Thyroid gland (tissue), 4 donors: ENCODE results near the gene MTUS2. TPM values are rescaled to one million over a fixed set of nuclear protein-coding genes. Genes with fewer than 3 reads are reported as not detected.

Experiments
- DNase-seq, 2 donors: peaks; one replicate each; pipeline ENCODE4 v3.0.0-alpha.2; 2019
- H3K27ac ChIP-seq, 3 donors: fragments of 200-600 bp; sonication (generic); 1 replicate in 2 of 3; 2 replicates in 1 of 3; pipeline ENCODE4 v1.5.1; 2016 to 2019; ENCODE audit warnings: mild to moderate bottlenecking in 1 of 3, moderate library complexity in 1 of 3
- H3K27me3 ChIP-seq: fragments of 200-600 bp; sonication (generic); one replicate; pipeline ENCODE4 v1.5.1; 2019
- H3K36me3 ChIP-seq, 2 donors: fragments of 200-600 bp; sonication (generic); one replicate each; pipeline ENCODE4 v1.5.1; 2016 to 2019
- H3K4me1 ChIP-seq, 2 donors: fragments of 200-600 bp; sonication (generic); one replicate each; pipeline ENCODE4 v1.5.1; 2017 to 2019
- H3K4me3 ChIP-seq, 3 donors: fragments of 200-600 bp; sonication (generic); replicated peaks in 1 of 3; 1 replicate in 2 of 3; 2 replicates in 1 of 3; pipeline ENCODE4 v1.5.1; 2016; ENCODE audit warnings: mild to moderate bottlenecking in 1 of 3
- H3K9me3 ChIP-seq: fragments of 200-600 bp; sonication (generic); one replicate; pipeline ENCODE4 v1.5.1; 2017
- CTCF ChIP-seq, 6 experiments: fragments of 200-600 bp in 3 of 6; fragments of 450-650 bp in 3 of 6; sonication (generic) in 3 of 6; IDR thresholded peaks; one replicate each; pipeline ENCODE4 v1.5.1; 2016 to 2019; ENCODE audit warnings: antibody characterized with exemption in 6 of 6, mild to moderate bottlenecking in 2 of 6, inconsistent platforms in 1 of 6, moderate library complexity in 1 of 6
- POLR2A ChIP-seq, 2 donors: fragments of 450-650 bp; IDR thresholded peaks; one replicate each; pipeline ENCODE4 v1.6.1; 2017; ENCODE audit warnings: antibody characterized with exemption in 2 of 2, mild to moderate bottlenecking in 2 of 2, moderate library complexity in 1 of 2
- WGBS, 2 donors: methylation state at CpG; one replicate each; pipeline ENCODE4 v1.1.5; 2017; 5-methylcytosine and 5-hydroxymethylcytosine counted together
- intact Hi-C: fragments of 100-400 bp; cut with DNase I; formaldehyde crosslinking; loops from one replicate; pipeline ENCODE4 v1.15.1; 2023
- total RNA-seq, 4 donors: library from RNA; depleted of rRNA; stranded (reverse); fragments of >200 nt; gene quantifications; one replicate each; pipeline ENCODE4 v1.2.3, GENCODE V29; 2016

Gene MTUS2
- total RNA-seq, 4 donors from 2014 or later, result 0.98 to 1.5 (median 1.1) TPM

- Histone ChIP-seq H3K36me3 (no peaks in the 10 kb centered on the region), H3K4me3 (no peak overlapping the region), H3K27me3 (no peaks in the 10 kb centered on the region), H3K27ac (no peak overlapping the region), H3K4me1 (peaks cover 0 to 6% of the 10 kb centered on the region in 2 donors), H3K9me3 (no peaks in the 10 kb centered on the region)
- no peak for TF ChIP-seq CTCF (IDR thresholded peaks at IDR 0.05)
- TF ChIP-seq POLR2A (IDR thresholded peaks at IDR 0.05), result no peak
- 96 to 97% methylated on average over 2 of the region's 2 CpGs for WGBS, 2 donors
- no peak for DNase-seq
- intact Hi-C loops, result no loop called here
These were observed 362.1 kb downstream of the MTUS2 start for GRCh38 chr13:29182216-29182615.

DNA sequence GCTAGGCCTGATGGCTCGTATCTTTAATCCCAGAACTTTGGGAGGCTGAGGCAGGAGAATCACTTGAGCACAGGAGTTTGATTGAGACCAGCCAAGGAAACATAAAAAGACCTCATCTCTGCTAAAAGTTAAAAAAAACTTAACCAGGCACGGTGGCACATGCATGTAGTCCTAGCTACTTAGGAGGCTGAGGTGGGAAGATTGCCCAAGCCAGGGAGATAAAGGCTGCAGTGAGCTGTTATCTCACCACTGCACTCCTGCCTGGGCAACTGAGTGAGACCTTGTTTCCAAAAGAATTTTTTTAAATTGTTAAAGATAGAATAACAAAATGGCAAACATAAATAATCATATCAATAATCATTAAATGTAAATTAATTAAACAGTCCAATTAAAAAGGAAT lies 365.8 kb downstream of the MTUS2 start:
- DNase-seq, result no peak
- intact Hi-C loops, result no loop called here
- WGBS, 2 donors, result 92% methylated on average over 2 of the region's 2 CpGs
- no peaks in the 10 kb centered on the region for H3K27me3 ChIP-seq
- no peaks in the 10 kb centered on the region for H3K4me1 ChIP-seq
- TF ChIP-seq POLR2A (IDR thresholded peaks at IDR 0.05), result no peak
- no peak for TF ChIP-seq CTCF (IDR thresholded peaks at IDR 0.05)
- no peaks in the 10 kb centered on the region for H3K36me3 ChIP-seq
- H3K4me3 ChIP-seq, result no peak overlapping the region
- H3K9me3 ChIP-seq, result no peaks in the 10 kb centered on the region
- no peak overlapping the region for H3K27ac ChIP-seq

- Histone ChIP-seq H3K27ac (no peak overlapping the region), H3K36me3 (no peaks in the 10 kb centered on the region), H3K9me3 (no peaks in the 10 kb centered on the region), H3K4me3 (no peak overlapping the region), H3K4me1 (no peaks in the 10 kb centered on the region), H3K27me3 (no peaks in the 10 kb centered on the region)
- WGBS, 2 donors, result 91 to 93% methylated on average over 1 of the region's 1 CpG
- intact Hi-C loops, result no loop called here
- no peak for DNase-seq
- TF ChIP-seq CTCF (IDR thresholded peaks at IDR 0.05) (no peak), POLR2A (IDR thresholded peaks at IDR 0.05) (no peak)
These were observed 367.4 kb downstream of the MTUS2 start for GRCh38 chr13:29187584-29187983.

- Histone ChIP-seq H3K4me3 (no peak overlapping the region), H3K27me3 (no peaks in the 10 kb centered on the region), H3K9me3 (no peaks in the 10 kb centered on the region), H3K27ac (no peak overlapping the region), H3K36me3 (no peaks in the 10 kb centered on the region), H3K4me1 (no peaks in the 10 kb centered on the region)
- TF ChIP-seq POLR2A (IDR thresholded peaks at IDR 0.05), result no peak
- TF ChIP-seq CTCF (IDR thresholded peaks at IDR 0.05), result no peak
- 80 to 89% methylated on average over 3 of the region's 3 CpGs for WGBS, 2 donors
- no peak for DNase-seq
- intact Hi-C loops, result no loop called here
These were observed 370.2 kb downstream of the MTUS2 start for GRCh38 chr13:29190298-29190697.

DNA sequence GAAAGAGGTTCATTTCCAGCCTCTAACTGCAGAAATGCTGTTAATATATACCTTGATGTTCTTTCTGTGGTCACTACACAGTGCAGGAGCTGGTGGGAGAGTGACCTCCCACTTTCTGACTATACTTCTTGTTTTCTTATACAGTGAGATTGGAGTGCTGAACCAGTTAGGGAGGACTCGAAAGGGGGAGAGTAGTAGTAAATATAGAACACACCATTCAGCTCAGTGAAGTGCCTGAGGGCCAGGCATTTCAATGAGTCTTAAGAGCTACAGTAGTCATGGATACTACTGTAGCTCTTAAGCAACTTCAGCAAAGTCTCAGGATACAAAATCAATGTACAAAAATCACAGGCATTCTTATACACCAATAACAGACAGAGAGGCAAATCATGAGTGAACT lies 372.9 kb downstream of the MTUS2 start:
- H3K4me3 ChIP-seq, result no peak overlapping the region
- H3K27ac ChIP-seq, result no peak overlapping the region
- H3K4me1 ChIP-seq, result no peaks in the 10 kb centered on the region
- H3K27me3 ChIP-seq, result no peaks in the 10 kb centered on the region
- TF ChIP-seq POLR2A (IDR thresholded peaks at IDR 0.05), result no peak
- TF ChIP-seq CTCF (IDR thresholded peaks at IDR 0.05), result no peak
- no peak for DNase-seq
- 25 to 28% methylated on average over 1 of the region's 1 CpG for WGBS, 2 donors
- no peaks in the 10 kb centered on the region for H3K9me3 ChIP-seq
- intact Hi-C loops, result no loop called here
- H3K36me3 ChIP-seq, result no peaks in the 10 kb centered on the region
